HG03159 (cell line): ENCODE results near the gene TUBB.

ENCODE experiments used
- ATAC-seq: cut with Tn5 transposase; IDR thresholded peaks from one replicate; pipeline ENCODE4 v1.9.1; 2021; ENCODE audit warnings: mild to moderate bottlenecking, moderate library complexity; ENCODE audit not compliant: unreplicated experiment

TUBB gene

GRCh38 chr6:30719791-30720737 lies at the start of gene TUBB:
Gene TUBB, plus strand, starts transcription at chr6:30720352. Its CDS starts 155 bp downstream, at chr6:30720507.
- ATAC-seq, result peak; percentile 42

GRCh38 chr6:30670760-30671527 lies 49.2 kb upstream of the TUBB start:
- ATAC-seq, result no peak

DNA sequence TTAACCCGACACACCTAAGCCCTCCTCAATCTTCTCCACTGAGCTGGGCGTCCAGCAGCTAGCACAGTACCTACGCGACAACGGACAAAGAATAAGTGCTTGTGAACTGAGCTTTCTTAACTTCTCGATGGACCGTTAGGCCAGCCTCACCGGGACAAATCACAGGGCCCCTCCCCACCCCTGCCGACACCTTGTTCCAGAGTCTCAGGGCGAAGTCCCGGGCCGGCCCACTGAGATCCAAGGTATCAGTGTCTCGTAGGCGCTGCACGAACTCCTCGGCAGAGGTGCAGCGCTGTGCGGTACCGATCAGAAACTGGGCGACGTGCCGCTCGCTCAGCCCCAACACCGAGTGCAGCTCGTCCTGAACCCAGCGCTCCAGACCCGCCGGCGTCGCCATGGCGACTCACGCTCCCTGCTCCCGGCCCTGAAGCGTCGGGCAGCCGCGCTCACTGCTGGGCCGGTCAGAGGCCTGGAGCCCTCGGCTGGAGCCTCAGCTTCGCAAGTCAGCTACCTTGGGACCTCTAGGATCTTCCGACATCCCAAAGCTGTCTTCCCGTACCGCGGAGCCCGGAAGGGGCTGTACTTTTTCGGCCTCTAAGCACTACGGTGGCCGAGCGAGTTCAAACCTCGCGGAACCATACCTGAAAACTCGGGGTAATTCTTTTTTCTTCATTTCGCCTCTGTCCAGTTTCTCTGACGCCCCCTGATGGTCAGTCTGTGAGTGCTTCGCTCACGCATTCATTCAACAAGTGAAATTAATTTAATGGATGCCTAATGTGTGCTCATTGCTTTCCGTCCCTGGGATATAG lies 47.5 kb upstream of the TUBB start, which contains the start of gene DHX16:
DHX16 (minus strand) TSS at position 562 of the 809 bp plus-strand sequence; CDS start at position 397, 165 bp downstream.
- ATAC-seq, result peak; percentile 63

DNA sequence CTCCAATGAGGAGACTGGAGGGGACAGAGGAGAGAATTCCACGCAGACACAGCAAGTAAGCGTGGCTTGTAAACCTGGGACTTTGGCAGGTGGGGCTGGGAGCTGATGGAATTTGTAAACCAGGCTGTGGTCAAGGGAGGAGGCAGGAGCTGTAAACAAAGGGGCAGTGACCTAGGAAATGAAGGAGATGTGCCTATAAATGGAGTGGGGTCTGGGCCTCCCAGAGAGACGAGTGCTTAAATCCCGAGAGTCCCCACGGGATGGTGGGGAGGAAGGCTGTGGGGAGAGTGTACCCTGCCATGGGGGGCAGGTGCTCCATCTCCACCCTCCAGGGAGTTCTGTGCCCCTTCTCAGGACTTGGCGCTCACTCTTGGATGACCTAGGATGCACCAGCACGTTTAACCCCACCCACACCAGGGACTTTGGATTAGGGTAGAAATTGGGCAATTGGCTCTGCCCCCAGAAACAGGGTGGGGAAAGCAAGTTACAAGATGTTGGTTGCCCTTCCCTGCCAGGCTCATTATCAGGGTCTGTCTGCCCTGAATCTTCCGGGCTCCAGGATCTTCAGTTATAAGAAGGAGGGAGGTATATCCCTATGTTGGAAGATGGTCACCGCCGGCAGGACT lies 43.4 kb upstream of the TUBB start:
- no peak for ATAC-seq

GRCh38 chr6:30678964-30679726 lies 41.0 kb upstream of the TUBB start:
- no peak for ATAC-seq

GRCh38 chr6:30679765-30680535 lies 40.2 kb upstream of the TUBB start:
- no peak for ATAC-seq

GRCh38 chr6:30681766-30682142 lies 38.4 kb upstream of the TUBB start:
- no peak for ATAC-seq

DNA sequence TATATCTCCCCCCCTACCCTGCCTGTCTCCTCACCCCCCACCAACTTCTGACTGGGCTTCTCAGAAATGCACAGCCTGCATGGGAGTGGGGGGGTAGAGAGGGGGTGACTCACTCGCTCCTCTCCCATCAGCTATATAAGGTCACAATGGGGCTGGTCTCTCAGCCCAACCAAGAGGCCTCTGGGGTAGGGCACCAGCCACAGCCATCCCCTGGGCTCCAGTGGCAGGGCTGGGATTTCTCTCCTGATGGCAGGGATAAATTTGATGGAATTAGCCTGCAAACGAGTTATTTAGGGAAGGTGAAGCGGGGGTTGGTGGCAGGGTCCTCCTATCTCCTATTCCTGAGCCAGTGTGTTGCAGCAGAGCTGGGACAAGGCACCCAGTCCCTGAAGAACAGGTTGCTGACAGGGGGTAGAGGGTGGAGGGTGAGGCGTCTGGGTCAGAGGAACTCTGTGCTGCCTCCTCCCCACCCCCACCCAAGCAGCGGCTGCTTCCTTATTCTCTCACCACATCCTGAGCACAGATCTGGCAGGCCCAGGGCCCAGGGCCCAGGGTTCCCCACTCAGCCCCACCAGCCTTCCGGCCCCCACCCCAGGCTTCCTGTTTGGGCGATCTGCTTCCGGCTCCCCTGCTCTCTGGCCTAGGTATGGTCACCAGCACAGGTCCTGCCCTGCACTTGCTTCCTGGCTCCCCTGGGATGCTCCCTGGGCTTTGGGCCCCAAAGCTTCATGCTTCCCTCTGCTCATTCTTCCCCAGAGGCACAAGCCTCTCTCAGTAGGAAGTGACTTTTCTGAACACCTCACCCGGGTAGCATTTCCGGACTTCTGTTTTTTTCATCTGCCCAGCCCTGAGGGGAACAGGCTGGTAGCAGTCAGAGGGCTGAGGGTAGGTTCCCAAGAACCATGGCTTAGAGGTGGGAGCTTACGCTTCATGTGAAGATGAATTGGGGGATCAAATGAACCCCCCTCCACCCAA lies 37.7 kb upstream of the TUBB start:
- peak; percentile 45 for ATAC-seq

DNA sequence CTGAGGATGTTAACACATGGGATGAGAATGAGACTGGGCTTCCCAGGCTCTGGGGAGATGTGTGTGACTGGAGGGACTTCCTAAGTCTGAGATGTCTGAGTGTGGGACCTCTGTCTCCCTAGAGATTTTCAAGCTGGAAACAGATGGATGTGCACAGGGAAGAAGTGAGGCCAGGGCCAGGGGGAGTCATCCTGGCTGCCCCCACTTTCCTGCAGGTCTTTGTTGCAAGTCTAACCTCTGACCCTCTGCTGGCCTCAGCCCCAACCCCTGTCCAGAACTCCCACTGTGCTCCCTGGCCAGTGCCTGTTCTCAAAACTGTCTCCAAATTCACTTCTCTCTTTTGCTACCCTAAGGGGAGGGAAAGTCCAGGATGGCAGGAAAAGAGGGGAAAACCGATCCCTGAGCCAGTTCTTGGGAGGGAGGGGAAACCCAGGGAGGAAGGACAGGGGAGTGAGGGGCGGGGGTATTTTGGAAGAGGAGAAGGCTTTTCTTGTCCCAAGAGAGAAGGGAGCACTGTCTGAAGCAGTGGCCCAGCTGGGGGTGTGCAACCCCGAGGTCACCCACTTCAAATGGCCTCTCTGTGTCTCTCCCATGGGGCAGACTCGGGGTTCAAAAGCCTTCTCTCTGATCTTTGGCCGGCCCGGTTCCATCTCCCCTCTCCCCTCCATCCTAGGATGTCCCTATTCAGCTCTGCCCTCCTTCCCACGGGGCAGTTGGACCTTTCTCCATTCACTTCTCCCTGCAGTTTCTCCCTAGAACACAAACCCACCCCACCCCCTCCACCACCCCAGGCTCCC lies 36.8 kb upstream of the TUBB start:
- ATAC-seq, result no peak

DNA sequence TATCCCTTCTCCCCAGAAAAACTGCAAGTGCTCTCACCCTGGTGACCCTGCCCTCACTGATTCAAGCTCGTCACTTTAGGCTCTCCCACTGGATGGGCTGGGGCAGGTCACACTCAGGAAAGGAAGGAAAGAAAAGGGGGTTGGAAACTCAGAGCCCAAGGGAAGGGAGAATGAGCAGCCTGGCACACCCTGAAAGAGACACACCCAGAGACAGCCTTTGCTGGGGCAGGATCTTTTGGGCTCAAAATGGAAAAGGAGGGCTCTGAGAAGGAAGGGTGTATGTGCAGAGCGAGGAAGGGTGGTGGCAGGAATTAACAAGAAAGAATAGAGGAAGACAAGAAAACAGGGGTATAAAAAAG lies 36.2 kb upstream of the TUBB start:
- no peak for ATAC-seq

DNA sequence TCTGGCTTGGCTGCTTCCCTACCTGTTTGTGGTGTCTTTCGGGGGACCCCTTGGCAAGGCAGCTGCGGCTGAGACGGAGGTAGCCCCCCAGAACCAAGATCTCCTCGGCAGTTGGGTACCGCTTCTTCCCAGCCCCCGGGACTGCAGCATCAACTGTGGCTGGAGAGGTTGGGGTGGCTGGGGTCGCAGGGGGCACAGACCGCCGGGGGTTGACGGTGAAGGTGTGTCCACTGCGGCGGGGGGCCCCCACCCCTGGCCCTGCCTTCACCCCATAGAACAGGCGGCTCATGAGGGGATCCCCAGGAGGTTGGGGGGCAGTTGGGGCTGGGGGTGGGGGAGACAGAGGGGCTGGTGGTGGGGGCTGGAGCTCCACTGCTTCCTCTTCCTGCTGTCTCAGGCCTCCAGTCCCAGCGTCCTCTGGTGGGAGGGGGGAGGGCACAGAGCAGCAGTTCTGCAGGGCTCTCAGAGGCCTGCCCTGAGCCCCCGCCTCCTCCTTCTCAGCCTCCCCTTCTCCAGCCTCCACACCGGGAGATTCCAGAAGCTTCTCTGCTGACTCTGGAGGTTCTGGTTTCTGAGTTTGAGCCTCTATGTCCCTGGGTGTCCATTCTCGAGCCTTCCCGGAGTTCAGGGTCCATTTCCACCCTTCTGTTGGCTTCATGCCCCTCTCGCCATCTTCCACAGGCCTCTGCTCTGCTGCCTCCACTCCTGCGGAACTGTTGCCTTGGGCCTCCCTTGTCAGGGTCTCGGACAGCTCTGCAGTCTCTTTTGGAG lies 35.6 kb upstream of the TUBB start:
- ATAC-seq, result no peak

- no peak for ATAC-seq
Observed at GRCh38 chr6:30685157-30686008, 34.8 kb upstream of the TUBB start.

- peak; percentile 15 for ATAC-seq
Observed at GRCh38 chr6:30686009-30686907, 33.9 kb upstream of the TUBB start, which contains the start of gene PPP1R18. Gene PPP1R18, minus strand, starts transcription at chr6:30686645. Its CDS starts 627 bp downstream, at chr6:30686018.
